ENCODE data around the gene PSME1. TPM values are rescaled to one million over a fixed set of nuclear protein-coding genes. Genes with fewer than 3 reads are reported as not detected.

Gene PSME1
- total RNA-seq, 1 experiment from 2014 or later, result 76.8 TPM

DNA sequence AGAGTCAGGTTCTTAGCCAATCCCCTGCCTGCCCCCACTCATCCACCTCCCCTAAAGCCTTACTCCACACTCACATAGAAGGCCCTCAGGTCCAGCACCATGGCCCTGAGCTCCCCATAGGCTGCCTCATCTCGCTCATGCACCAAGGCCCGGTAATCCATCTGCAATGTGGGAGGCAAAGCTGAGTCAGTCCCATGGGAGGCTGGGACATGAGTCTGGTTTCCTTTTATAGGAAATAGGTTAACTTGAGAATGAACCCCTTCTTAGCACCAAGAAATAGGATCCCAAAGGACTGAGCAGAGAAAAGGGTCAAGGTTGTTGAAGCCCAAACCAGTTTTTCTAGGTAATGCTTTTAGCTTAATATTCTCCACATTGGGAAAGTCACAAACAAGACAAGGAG lies 7.5 kb downstream of the PSME1 start:
- H3K36me3 Mint-ChIP-seq, result peaks cover 29% of the 10 kb centered on the region
- POLR2A ChIA-PET, result no interaction called here
- H3K4me1 Mint-ChIP-seq, result peaks cover 29% of the 10 kb centered on the region
- no peak for TF ChIP-seq NR3C1 (CRISPR knock-in tag; conservative IDR thresholded peaks at IDR 0.05; ENCODE audit: low read depth)
- TF ChIP-seq, protein P1, sequence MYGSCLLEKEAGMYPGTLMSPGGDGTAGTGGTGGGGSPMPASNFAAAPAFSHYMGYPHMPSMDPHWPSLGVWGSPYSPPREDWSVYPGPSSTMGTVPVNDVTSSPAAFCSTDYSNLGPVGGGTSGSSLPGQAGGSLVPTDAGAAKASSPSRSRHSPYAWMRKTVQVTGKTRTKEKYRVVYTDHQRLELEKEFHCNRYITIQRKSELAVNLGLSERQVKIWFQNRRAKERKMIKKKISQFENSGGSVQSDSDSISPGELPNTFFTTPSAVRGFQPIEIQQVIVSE (CRISPR knock-in tag; IDR thresholded peaks at IDR 0.05; ENCODE audit: borderline replicate concordance), result no peak
- TF ChIP-seq, protein P2, sequence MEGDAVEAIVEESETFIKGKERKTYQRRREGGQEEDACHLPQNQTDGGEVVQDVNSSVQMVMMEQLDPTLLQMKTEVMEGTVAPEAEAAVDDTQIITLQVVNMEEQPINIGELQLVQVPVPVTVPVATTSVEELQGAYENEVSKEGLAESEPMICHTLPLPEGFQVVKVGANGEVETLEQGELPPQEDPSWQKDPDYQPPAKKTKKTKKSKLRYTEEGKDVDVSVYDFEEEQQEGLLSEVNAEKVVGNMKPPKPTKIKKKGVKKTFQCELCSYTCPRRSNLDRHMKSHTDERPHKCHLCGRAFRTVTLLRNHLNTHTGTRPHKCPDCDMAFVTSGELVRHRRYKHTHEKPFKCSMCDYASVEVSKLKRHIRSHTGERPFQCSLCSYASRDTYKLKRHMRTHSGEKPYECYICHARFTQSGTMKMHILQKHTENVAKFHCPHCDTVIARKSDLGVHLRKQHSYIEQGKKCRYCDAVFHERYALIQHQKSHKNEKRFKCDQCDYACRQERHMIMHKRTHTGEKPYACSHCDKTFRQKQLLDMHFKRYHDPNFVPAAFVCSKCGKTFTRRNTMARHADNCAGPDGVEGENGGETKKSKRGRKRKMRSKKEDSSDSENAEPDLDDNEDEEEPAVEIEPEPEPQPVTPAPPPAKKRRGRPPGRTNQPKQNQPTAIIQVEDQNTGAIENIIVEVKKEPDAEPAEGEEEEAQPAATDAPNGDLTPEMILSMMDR (IDR thresholded peaks at IDR 0.05), result no peak
- no peak for TF ChIP-seq ETV6 (CRISPR knock-in tag; IDR thresholded peaks at IDR 0.05)
- TF ChIP-seq TEAD1 (CRISPR knock-in tag; IDR thresholded peaks at IDR 0.05), result no peak
- no peak for TF ChIP-seq CREB1 (CRISPR knock-in tag; IDR thresholded peaks at IDR 0.05)
- TF ChIP-seq IRF2 (CRISPR knock-in tag; IDR thresholded peaks at IDR 0.05; ENCODE audit: borderline replicate concordance, low read depth), result no peak
- no peak for TF ChIP-seq ESRRA (CRISPR knock-in tag; IDR thresholded peaks at IDR 0.05; ENCODE audit: borderline replicate concordance)
- TF ChIP-seq, protein P3, sequence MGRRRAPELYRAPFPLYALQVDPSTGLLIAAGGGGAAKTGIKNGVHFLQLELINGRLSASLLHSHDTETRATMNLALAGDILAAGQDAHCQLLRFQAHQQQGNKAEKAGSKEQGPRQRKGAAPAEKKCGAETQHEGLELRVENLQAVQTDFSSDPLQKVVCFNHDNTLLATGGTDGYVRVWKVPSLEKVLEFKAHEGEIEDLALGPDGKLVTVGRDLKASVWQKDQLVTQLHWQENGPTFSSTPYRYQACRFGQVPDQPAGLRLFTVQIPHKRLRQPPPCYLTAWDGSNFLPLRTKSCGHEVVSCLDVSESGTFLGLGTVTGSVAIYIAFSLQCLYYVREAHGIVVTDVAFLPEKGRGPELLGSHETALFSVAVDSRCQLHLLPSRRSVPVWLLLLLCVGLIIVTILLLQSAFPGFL (CRISPR knock-in tag; IDR thresholded peaks at IDR 0.05; ENCODE audit: borderline replicate concordance), result no peak
- TF ChIP-seq JAZF1 (CRISPR knock-in tag; IDR thresholded peaks at IDR 0.05), result no peak
- TF ChIP-seq, protein P4, sequence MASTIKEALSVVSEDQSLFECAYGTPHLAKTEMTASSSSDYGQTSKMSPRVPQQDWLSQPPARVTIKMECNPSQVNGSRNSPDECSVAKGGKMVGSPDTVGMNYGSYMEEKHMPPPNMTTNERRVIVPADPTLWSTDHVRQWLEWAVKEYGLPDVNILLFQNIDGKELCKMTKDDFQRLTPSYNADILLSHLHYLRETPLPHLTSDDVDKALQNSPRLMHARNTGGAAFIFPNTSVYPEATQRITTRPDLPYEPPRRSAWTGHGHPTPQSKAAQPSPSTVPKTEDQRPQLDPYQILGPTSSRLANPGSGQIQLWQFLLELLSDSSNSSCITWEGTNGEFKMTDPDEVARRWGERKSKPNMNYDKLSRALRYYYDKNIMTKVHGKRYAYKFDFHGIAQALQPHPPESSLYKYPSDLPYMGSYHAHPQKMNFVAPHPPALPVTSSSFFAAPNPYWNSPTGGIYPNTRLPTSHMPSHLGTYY (CRISPR knock-in tag; IDR thresholded peaks at IDR 0.05), result no peak
- no peak for TF ChIP-seq MXD4 (CRISPR knock-in tag; IDR thresholded peaks at IDR 0.05; ENCODE audit: borderline replicate concordance)
- TF ChIP-seq, protein P5, sequence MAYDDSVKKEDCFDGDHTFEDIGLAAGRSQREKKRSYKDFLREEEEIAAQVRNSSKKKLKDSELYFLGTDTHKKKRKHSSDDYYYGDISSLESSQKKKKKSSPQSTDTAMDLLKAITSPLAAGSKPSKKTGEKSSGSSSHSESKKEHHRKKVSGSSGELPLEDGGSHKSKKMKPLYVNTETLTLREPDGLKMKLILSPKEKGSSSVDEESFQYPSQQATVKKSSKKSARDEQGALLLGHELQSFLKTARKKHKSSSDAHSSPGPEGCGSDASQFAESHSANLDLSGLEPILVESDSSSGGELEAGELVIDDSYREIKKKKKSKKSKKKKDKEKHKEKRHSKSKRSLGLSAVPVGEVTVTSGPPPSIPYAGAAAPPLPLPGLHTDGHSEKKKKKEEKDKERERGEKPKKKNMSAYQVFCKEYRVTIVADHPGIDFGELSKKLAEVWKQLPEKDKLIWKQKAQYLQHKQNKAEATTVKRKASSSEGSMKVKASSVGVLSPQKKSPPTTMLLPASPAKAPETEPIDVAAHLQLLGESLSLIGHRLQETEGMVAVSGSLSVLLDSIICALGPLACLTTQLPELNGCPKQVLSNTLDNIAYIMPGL (CRISPR knock-in tag; IDR thresholded peaks at IDR 0.05), result no peak
- TF ChIP-seq, protein P6, sequence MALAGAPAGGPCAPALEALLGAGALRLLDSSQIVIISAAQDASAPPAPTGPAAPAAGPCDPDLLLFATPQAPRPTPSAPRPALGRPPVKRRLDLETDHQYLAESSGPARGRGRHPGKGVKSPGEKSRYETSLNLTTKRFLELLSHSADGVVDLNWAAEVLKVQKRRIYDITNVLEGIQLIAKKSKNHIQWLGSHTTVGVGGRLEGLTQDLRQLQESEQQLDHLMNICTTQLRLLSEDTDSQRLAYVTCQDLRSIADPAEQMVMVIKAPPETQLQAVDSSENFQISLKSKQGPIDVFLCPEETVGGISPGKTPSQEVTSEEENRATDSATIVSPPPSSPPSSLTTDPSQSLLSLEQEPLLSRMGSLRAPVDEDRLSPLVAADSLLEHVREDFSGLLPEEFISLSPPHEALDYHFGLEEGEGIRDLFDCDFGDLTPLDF (CRISPR knock-in tag; IDR thresholded peaks at IDR 0.05), result no peak
- no peak for TF ChIP-seq ZNF219 (CRISPR knock-in tag; IDR thresholded peaks at IDR 0.05; ENCODE audit: borderline replicate concordance)
- TF ChIP-seq, protein P7, sequence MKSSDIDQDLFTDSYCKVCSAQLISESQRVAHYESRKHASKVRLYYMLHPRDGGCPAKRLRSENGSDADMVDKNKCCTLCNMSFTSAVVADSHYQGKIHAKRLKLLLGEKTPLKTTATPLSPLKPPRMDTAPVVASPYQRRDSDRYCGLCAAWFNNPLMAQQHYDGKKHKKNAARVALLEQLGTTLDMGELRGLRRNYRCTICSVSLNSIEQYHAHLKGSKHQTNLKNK (CRISPR knock-in tag; IDR thresholded peaks at IDR 0.05), result no peak
- TF ChIP-seq, protein P8, sequence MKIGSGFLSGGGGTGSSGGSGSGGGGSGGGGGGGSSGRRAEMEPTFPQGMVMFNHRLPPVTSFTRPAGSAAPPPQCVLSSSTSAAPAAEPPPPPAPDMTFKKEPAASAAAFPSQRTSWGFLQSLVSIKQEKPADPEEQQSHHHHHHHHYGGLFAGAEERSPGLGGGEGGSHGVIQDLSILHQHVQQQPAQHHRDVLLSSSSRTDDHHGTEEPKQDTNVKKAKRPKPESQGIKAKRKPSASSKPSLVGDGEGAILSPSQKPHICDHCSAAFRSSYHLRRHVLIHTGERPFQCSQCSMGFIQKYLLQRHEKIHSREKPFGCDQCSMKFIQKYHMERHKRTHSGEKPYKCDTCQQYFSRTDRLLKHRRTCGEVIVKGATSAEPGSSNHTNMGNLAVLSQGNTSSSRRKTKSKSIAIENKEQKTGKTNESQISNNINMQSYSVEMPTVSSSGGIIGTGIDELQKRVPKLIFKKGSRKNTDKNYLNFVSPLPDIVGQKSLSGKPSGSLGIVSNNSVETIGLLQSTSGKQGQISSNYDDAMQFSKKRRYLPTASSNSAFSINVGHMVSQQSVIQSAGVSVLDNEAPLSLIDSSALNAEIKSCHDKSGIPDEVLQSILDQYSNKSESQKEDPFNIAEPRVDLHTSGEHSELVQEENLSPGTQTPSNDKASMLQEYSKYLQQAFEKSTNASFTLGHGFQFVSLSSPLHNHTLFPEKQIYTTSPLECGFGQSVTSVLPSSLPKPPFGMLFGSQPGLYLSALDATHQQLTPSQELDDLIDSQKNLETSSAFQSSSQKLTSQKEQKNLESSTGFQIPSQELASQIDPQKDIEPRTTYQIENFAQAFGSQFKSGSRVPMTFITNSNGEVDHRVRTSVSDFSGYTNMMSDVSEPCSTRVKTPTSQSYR (CRISPR knock-in tag; IDR thresholded peaks at IDR 0.05), result no peak
- TF ChIP-seq OVOL2 (CRISPR knock-in tag; IDR thresholded peaks at IDR 0.05; ENCODE audit: borderline replicate concordance), result no peak
- DNase-seq (ENCODE audit: low spot score) (no peak), ATAC-seq (no peak)
- no peak overlapping the region for H3K27ac Mint-ChIP-seq
- CTCF ChIA-PET, result interaction anchor here (1.5 kb wide), 1 partner anchor 18 kb away, joined by 3 read pairs; the partner anchor contains the start of gene IRF9
- no peak overlapping the region for H3K4me3 Mint-ChIP-seq
- no peaks in the 10 kb centered on the region for H3K27me3 Mint-ChIP-seq (ENCODE audit: low read depth)
- H3K9me3 Mint-ChIP-seq, result no peaks in the 10 kb centered on the region

Data from WTC11 (cell line).